A673 (cell line): ENCODE data around the gene MCUB. TPM values are rescaled to one million over a fixed set of nuclear protein-coding genes. Genes with fewer than 3 reads are reported as not detected.

Source experiments
- BruUV-seq: library from RNA; stranded (reverse); fragments of 400-500 nt; replicated peaks from 2 replicates; lab custom pipeline; 2021; lab: Mats Ljungman, UMichigan
- CTCF ChIA-PET: fragments of 300-600 bp; sonication (Branson Sonifier 250); formaldehyde crosslinking; loops from one replicate; lab custom pipeline; 2022; ENCODE audit warnings: antibody characterized with exemption; lab: Charles Lee
- POLR2A ChIA-PET: fragments of 300-600 bp; sonication (Branson Sonifier 250); formaldehyde crosslinking; loops from one replicate; lab custom pipeline; 2022; ENCODE audit warnings: antibody characterized with exemption; ENCODE audit not compliant: low non-redundant PET; lab: Charles Lee
- DNase-seq: peaks from one replicate; pipeline ENCODE4 v3.0.0-alpha.2; 2015; ENCODE audit warnings: low spot score
- H3K27ac ChIP-seq: fragments of 200-600 bp; sonication (generic); 2 replicates; pipeline ENCODE4 v1.5.1; 2016; ENCODE audit warnings: mixed run types, low read depth, mild to moderate bottlenecking, mixed read lengths, antibody characterized with exemption, low read length; ENCODE audit not compliant: poor library complexity, severe bottlenecking
- H3K27me3 ChIP-seq: fragments of 200-600 bp; sonication (generic); replicated peaks from 2 replicates; pipeline ENCODE4 v1.6.1; 2017; ENCODE audit warnings: mixed run types, low read depth, mild to moderate bottlenecking, mixed read lengths, antibody characterized with exemption, low read length; ENCODE audit not compliant: insufficient read depth, poor library complexity
- H3K36me3 ChIP-seq: fragments of 200-600 bp; sonication (generic); 2 replicates; pipeline ENCODE4 v1.6.1; 2016; ENCODE audit warnings: mixed run types, mild to moderate bottlenecking, mixed read lengths, antibody characterized with exemption, low read length; ENCODE audit not compliant: insufficient read depth, poor library complexity, severe bottlenecking
- H3K4me1 ChIP-seq: fragments of 200-600 bp; sonication (generic); 2 replicates; pipeline ENCODE4 v1.6.1; 2017; ENCODE audit warnings: mixed run types, mild to moderate bottlenecking, mixed read lengths, antibody characterized with exemption, low read length; ENCODE audit not compliant: insufficient read depth, poor library complexity, severe bottlenecking
- H3K4me3 ChIP-seq: fragments of 200-600 bp; sonication (generic); 2 replicates; pipeline ENCODE4 v1.5.1; 2016; ENCODE audit warnings: low read depth, mixed run types, mild to moderate bottlenecking, mixed read lengths, low read length; ENCODE audit not compliant: poor library complexity, severe bottlenecking
- H3K9me3 ChIP-seq: fragments of 200-600 bp; sonication (generic); 2 replicates; pipeline ENCODE4 v1.6.1; 2016; ENCODE audit warnings: mixed run types, low read depth, mild to moderate bottlenecking, mixed read lengths, antibody characterized with exemption, low read length; ENCODE audit not compliant: poor library complexity, severe bottlenecking
- CTCF ChIP-seq: fragments of 300-800, 200-600 bp; sonication (generic); conservative IDR thresholded peaks from 2 replicates; pipeline ENCODE4 v1.5.1; 2017; ENCODE audit warnings: low read depth, mild to moderate bottlenecking, antibody characterized with exemption, low read length, moderate library complexity, mixed read lengths
- EZH2 ChIP-seq: fragments of 200-600 bp; sonication (generic); IDR thresholded peaks from 2 replicates; pipeline ENCODE4 v1.6.1; 2017; ENCODE audit warnings: borderline replicate concordance, low read depth, mild to moderate bottlenecking, mixed read lengths, antibody characterized with exemption, low read length; ENCODE audit not compliant: poor library complexity, severe bottlenecking
- intact Hi-C: fragments of 100-400 bp; cut with micrococcal nuclease; formaldehyde crosslinking; loops from one replicate; pipeline ENCODE4 v1.10.0; 2022; ENCODE audit not compliant: unreplicated experiment
- total RNA-seq: library from RNA; stranded (reverse); gene quantifications from 2 replicates; pipeline ENCODE4 v1.2.3, GENCODE V29; 2021

The MCUB gene
- total RNA-seq, 1 experiment from 2014 or later, result 30.0 TPM

- CTCF ChIA-PET, result no interaction called here
- no peak for DNase-seq
- Histone ChIP-seq H3K4me3 (no peak overlapping the region), H3K36me3 (no peaks in the 10 kb centered on the region), H3K4me1 (peaks cover 9% of the 10 kb centered on the region), H3K27ac (no peak overlapping the region), H3K27me3 (no peaks in the 10 kb centered on the region), H3K9me3 (no peaks in the 10 kb centered on the region)
- intact Hi-C loops, result no loop called here
- TF ChIP-seq EZH2 (no peak), CTCF (no peak)
- POLR2A ChIA-PET, result no interaction called here
- BruUV-seq, result no TSS peak
Observed at GRCh38 chr4:109631532-109632108, 71.6 kb downstream of the MCUB start.

- intact Hi-C loops, result no loop called here
- no peak overlapping the region for H3K27ac ChIP-seq
- peaks cover 9% of the 10 kb centered on the region for H3K4me1 ChIP-seq
- H3K9me3 ChIP-seq, result peaks cover 5% of the 10 kb centered on the region
- TF ChIP-seq CTCF, result no peak
- no peak for TF ChIP-seq EZH2
- POLR2A ChIA-PET, result interaction anchor here (0.6 kb wide), 1 partner anchor 15 kb away, joined by 3 read pairs; no protein-coding TSS in a partner anchor
- CTCF ChIA-PET, result no interaction called here
- BruUV-seq, result no TSS peak
- H3K27me3 ChIP-seq, result no peaks in the 10 kb centered on the region
- no peaks in the 10 kb centered on the region for H3K36me3 ChIP-seq
- no peak for DNase-seq
- no peak overlapping the region for H3K4me3 ChIP-seq
Observed at GRCh38 chr4:109640644-109641043, 80.6 kb downstream of the MCUB start.

GRCh38 chr4:109645874-109646710, 86.0 kb downstream of the MCUB start:
- Histone ChIP-seq H3K4me1 (peaks cover 9% of the 10 kb centered on the region), H3K36me3 (no peaks in the 10 kb centered on the region), H3K4me3 (no peak overlapping the region), H3K9me3 (peaks cover 8% of the 10 kb centered on the region), H3K27ac (no peak overlapping the region), H3K27me3 (no peaks in the 10 kb centered on the region)
- ChIA-PET POLR2A (no interaction called here), CTCF (no interaction called here)
- DNase-seq, result no peak
- BruUV-seq, result no TSS peak
- intact Hi-C loops, result no loop called here
- no peak for TF ChIP-seq EZH2
- TF ChIP-seq CTCF, result no peak
